DMS 273 treated with DMSO at 0.1 percent for 48 hours (cell line): ENCODE measurements around the gene DDX51.

Source experiments
- DNase-seq: peaks from one replicate; lab custom pipeline; 2025; lab: John Stamatoyannopoulos, UW

Gene DDX51

GRCh38 chr12:132167611-132168310 is 23.6 kb upstream of the DDX51 start:
- DNase-seq, result no peak

- DNase-seq, result no peak
Measured at GRCh38 chr12:132166801-132167591, 22.9 kb upstream of the DDX51 start.

GRCh38 chr12:132166093-132166492 is 22.0 kb upstream of the DDX51 start:
- DNase-seq, result no peak

GRCh38 chr12:132165584-132165983 is 21.5 kb upstream of the DDX51 start:
- no peak for DNase-seq

- no peak for DNase-seq
Measured at GRCh38 chr12:132164426-132164825, 20.3 kb upstream of the DDX51 start.

- DNase-seq, result no peak
Measured at GRCh38 chr12:132163911-132164288, 19.8 kb upstream of the DDX51 start.

GRCh38 chr12:132163041-132163910 is 19.2 kb upstream of the DDX51 start:
- no peak for DNase-seq

GRCh38 chr12:132162508-132163031 is 18.5 kb upstream of the DDX51 start:
- DNase-seq, result no peak

- DNase-seq, result no peak
Measured at GRCh38 chr12:132161796-132162507, 17.8 kb upstream of the DDX51 start.

GRCh38 chr12:132161036-132161781 is 17.1 kb upstream of the DDX51 start:
- no peak for DNase-seq

- DNase-seq, result no peak
Measured at GRCh38 chr12:132160601-132161035, 16.5 kb upstream of the DDX51 start.

GRCh38 chr12:132160016-132160415 is 15.9 kb upstream of the DDX51 start:
- no peak for DNase-seq

- no peak for DNase-seq
Measured at GRCh38 chr12:132159555-132160003, 15.5 kb upstream of the DDX51 start.

- no peak for DNase-seq
Measured at GRCh38 chr12:132158677-132159554, 14.8 kb upstream of the DDX51 start.

- no peak for DNase-seq
Measured at GRCh38 chr12:132157733-132158409, 13.8 kb upstream of the DDX51 start.

GRCh38 chr12:132156573-132157325 is 12.6 kb upstream of the DDX51 start:
- no peak for DNase-seq

- no peak for DNase-seq
Measured at GRCh38 chr12:132155771-132156572, 11.9 kb upstream of the DDX51 start.
